Liver (tissue), 9 donors: ENCODE results near the gene RECK. TPM values are rescaled to one million over a fixed set of nuclear protein-coding genes. Genes with fewer than 3 reads are reported as not detected.
A peak's percentile ranks its signal among the peaks of the same experiment; 100 is the strongest.

ENCODE experiments used
- DNase-seq: peaks from one replicate; pipeline ENCODE4 v3.0.0-alpha.2; 2017; ENCODE audit warnings: low spot score
- H3K27ac ChIP-seq, 2 donors: one replicate each; pipeline ENCODE4 v1.7.0; 2013; ENCODE audit warnings: inconsistent platforms in 2 of 2, low read length in 2 of 2, control low read depth in 1 of 2, low read depth in 1 of 2, mild to moderate bottlenecking in 1 of 2
- H3K27me3 ChIP-seq, 4 donors: one replicate each; pipeline versions ENCODE4 v1.6.1 to v1.7.0; 2013; ENCODE audit warnings: low read length in 3 of 4, inconsistent platforms in 1 of 4, mild to moderate bottlenecking in 1 of 4, moderate library complexity in 1 of 4; ENCODE audit not compliant: control insufficient read depth in 4 of 4, insufficient read depth in 4 of 4
- H3K36me3 ChIP-seq, 4 donors: one replicate each; pipeline versions ENCODE4 v1.6.1 to v1.7.0; 2013; ENCODE audit warnings: low read length in 3 of 4, mild to moderate bottlenecking in 3 of 4, low read depth in 1 of 4, moderate library complexity in 1 of 4; ENCODE audit not compliant: control insufficient read depth in 4 of 4, insufficient read depth in 3 of 4
- H3K4me1 ChIP-seq, 4 donors: one replicate each; pipeline versions ENCODE4 v1.6.1 to v1.7.0; 2013; ENCODE audit warnings: low read length in 3 of 4, mild to moderate bottlenecking in 3 of 4, moderate library complexity in 1 of 4; ENCODE audit not compliant: control insufficient read depth in 4 of 4, insufficient read depth in 4 of 4
- H3K4me3 ChIP-seq, 3 donors: one replicate each; pipeline versions ENCODE4 v1.6.1 to v1.7.0; 2013; ENCODE audit warnings: low read length in 3 of 3, control low read depth in 1 of 3, low read depth in 1 of 3, mild to moderate bottlenecking in 1 of 3
- H3K9ac ChIP-seq, 2 donors: one replicate each; pipeline ENCODE4 v1.7.0; 2013; ENCODE audit warnings: low read length in 2 of 2, mild to moderate bottlenecking in 2 of 2, moderate library complexity in 2 of 2, control low read depth in 1 of 2, low read depth in 1 of 2
- H3K9me3 ChIP-seq, 4 donors: one replicate each; pipeline versions ENCODE4 v1.6.1 to v1.7.0; 2013; ENCODE audit warnings: low read length in 3 of 4; ENCODE audit not compliant: control insufficient read depth in 4 of 4
- CTCF ChIP-seq: fragments of 150-350 bp; IDR thresholded peaks from 2 replicates; pipeline ENCODE4 v1.5.1; 2017; ENCODE audit warnings: improper control_type of control experiment, low read depth, low read length; ENCODE audit not compliant: missing input control
- EGR1 ChIP-seq, 2 donors: IDR thresholded peaks; 2 replicates each; pipeline ENCODE4 v1.6.1; 2016 to 2018; ENCODE audit warnings: antibody characterized with exemption in 2 of 2, low read depth in 2 of 2
- FOXA1 ChIP-seq: IDR thresholded peaks from 2 replicates; pipeline ENCODE4 v1.6.1; 2016; ENCODE audit warnings: antibody characterized with exemption
- GABPA ChIP-seq, 2 donors: IDR thresholded peaks in 1 of 2; conservative IDR thresholded peaks in 1 of 2; 2 replicates each; pipeline ENCODE4 v1.6.1; 2016; ENCODE audit warnings: antibody characterized with exemption in 2 of 2, mild to moderate bottlenecking in 1 of 2, moderate library complexity in 1 of 2
- HNF4A ChIP-seq, 2 donors: conservative IDR thresholded peaks; 2 replicates each; pipeline ENCODE4 v1.6.1; 2016; ENCODE audit warnings: antibody characterized with exemption in 2 of 2, mild to moderate bottlenecking in 2 of 2
- HNF4G ChIP-seq: IDR thresholded peaks from 2 replicates; pipeline ENCODE4 v1.6.1; 2016; ENCODE audit warnings: antibody characterized with exemption
- NR2F2 ChIP-seq: IDR thresholded peaks from 2 replicates; pipeline ENCODE4 v1.6.1; 2016; ENCODE audit warnings: antibody characterized with exemption
- REST ChIP-seq: IDR thresholded peaks from 2 replicates; pipeline ENCODE4 v1.6.1; 2016; ENCODE audit warnings: antibody characterized with exemption, mild to moderate bottlenecking
- RXRA ChIP-seq, 2 donors: IDR thresholded peaks; 2 replicates each; pipeline ENCODE4 v1.6.1; 2017 to 2018; ENCODE audit warnings: antibody characterized with exemption in 2 of 2, mild to moderate bottlenecking in 1 of 2
- SP1 ChIP-seq: IDR thresholded peaks from 2 replicates; pipeline ENCODE4 v1.6.1; 2018; ENCODE audit warnings: antibody characterized with exemption, mild to moderate bottlenecking
- TAF1 ChIP-seq: conservative IDR thresholded peaks from 2 replicates; pipeline ENCODE4 v1.6.1; 2016; ENCODE audit warnings: antibody characterized with exemption, mild to moderate bottlenecking
- YY1 ChIP-seq: IDR thresholded peaks from 2 replicates; pipeline ENCODE4 v1.6.1; 2016; ENCODE audit warnings: antibody characterized with exemption, mild to moderate bottlenecking
- ZBTB33 ChIP-seq: IDR thresholded peaks from 2 replicates; pipeline ENCODE4 v1.6.1; 2016; ENCODE audit warnings: antibody characterized with exemption
- WGBS: extraction: QIAGEN DNeasy Blood & Tissue Kit; methylation state at CpG from one replicate; pipeline ENCODE4 v1.1.7; 2013; 5-methylcytosine and 5-hydroxymethylcytosine counted together
- polyA plus RNA-seq, 2 donors: library from polyadenylated mRNA; stranded (reverse) in 1 of 2; unstranded in 1 of 2; fragments of 200-250 nt in 1 of 2; fragments of >200 nt in 1 of 2; fragmentation: Nextera tagmentation in 1 of 2; extraction: Ambion mirVana in 1 of 2; gene quantifications; one replicate each; pipeline versions ENCODE4 v1.2.1 to v1.2.3, GENCODE V29; 2013 to 2015
- total RNA-seq, 2 donors: library from RNA; depleted of rRNA; stranded (reverse); fragments of >200 nt; gene quantifications; one replicate each; pipeline ENCODE4 v1.2.3, GENCODE V29; 2014
- donor health status: healthy.
- donor health status: healthy.
- donor health status: healthy.
- donor health status: healthy.
- donor health status: healthy.

RECK gene
- total and polyA plus RNA-seq, 4 donors = 2.1 to 3.5 (median 2.3) TPM

- Histone ChIP-seq H3K27me3 (no peaks in the 10 kb centered on the region), H3K4me1 (peaks cover 4 to 25% (median 19%) of the 10 kb centered on the region in 4 donors), H3K9me3 (no peaks in the 10 kb centered on the region), H3K4me3 (peak overlapping the region; percentile 18 to 65 (median 59)), H3K27ac (peak overlapping the region in 1 of 2 donors; percentile 2), H3K36me3 (no peaks in the 10 kb centered on the region), H3K9ac (peak overlapping the region in 1 of 2 donors; percentile 35)
- no peak for DNase-seq
- TF ChIP-seq SP1 (no peak), HNF4G (no peak)
- 39% methylated on average over 12 of the region's 12 CpGs for WGBS
Measured at GRCh38 chr9:36137392-36138004, 100.8 kb downstream of the RECK start.

- H3K4me1 ChIP-seq = peaks cover 10 to 35% (median 21%) of the 10 kb centered on the region in 4 donors
- DNase-seq = no peak
- H3K9me3 ChIP-seq = no peaks in the 10 kb centered on the region
- H3K27ac ChIP-seq = no peak overlapping the region
- WGBS = 96% methylated on average over 10 of the region's 10 CpGs
- H3K27me3 ChIP-seq = no peaks in the 10 kb centered on the region
- no peak overlapping the region for H3K9ac ChIP-seq
- H3K4me3 ChIP-seq = no peak overlapping the region
- no peaks in the 10 kb centered on the region for H3K36me3 ChIP-seq
- TF ChIP-seq TAF1 = no peak
- TF ChIP-seq NR2F2 = no peak
- TF ChIP-seq RXRA (IDR thresholded peaks at IDR 0.05) = no peak
- TF ChIP-seq HNF4A (conservative IDR thresholded peaks at IDR 0.05) = no peak
- TF ChIP-seq EGR1 (IDR thresholded peaks at IDR 0.05; ENCODE audit: low read depth in 2 of 2) = no peak
- TF ChIP-seq REST = no peak
- TF ChIP-seq HNF4G = no peak
- no peak for TF ChIP-seq YY1
- no peak for TF ChIP-seq FOXA1
- no peak for TF ChIP-seq CTCF
- no peak for TF ChIP-seq ZBTB33
- no peak for TF ChIP-seq GABPA (IDR thresholded peaks at IDR 0.05 in 1 of 2, conservative IDR thresholded peaks at IDR 0.05 in 1 of 2)
Measured at GRCh38 chr9:36138496-36138895, 101.8 kb downstream of the RECK start.
